ENCODE measurements around the gene DDX1.

DNA sequence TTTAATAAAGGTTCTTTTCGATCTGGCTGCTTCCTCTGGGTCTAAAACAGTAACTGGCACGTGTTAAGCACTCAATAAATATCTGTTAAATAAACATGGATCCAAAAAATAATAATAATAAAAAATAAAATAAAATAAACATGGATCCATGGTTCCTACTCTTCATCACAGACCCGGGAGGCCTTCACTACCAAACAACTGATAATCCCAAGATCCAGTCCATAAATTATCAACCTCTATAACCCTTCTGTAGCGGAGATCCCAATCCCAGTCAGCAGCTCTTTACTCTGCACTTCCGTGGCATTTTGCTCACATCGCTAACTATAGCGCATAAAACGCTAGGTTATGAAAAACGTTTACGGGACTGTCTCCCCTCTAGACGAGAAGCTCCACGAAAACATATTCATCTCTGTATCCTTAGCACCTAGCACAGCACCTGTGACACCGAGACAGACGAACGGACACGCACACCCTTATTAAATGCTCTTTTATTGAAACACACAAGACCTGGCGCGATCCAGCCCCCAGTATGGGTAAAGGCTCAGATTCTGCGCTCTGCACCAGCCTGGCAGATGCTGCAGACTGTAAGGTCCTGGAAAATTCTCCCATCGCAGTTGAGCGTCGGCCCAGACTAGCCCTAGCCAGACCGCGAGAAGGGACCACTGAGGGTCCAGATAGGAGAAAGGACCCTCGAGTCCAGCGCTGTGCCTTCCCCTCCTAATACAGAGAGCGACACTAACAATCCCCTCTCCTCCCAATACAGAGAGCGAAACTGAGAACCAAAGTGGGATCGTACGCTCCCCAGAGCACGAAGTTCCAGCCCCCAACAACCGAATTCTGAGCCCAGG, 31.3 kb upstream of the DDX1 start:
- no peak for TF ChIP-seq YY1 (tag by site-specific recombination; IDR thresholded peaks at IDR 0.05)
- no peak for TF ChIP-seq REPIN1 (tag by site-specific recombination; IDR thresholded peaks at IDR 0.05; ENCODE audit: low read depth)
- TF ChIP-seq ZBTB17 (tag by site-specific recombination; IDR thresholded peaks at IDR 0.05) = peak; percentile 95
- TF ChIP-seq, protein P1, sequence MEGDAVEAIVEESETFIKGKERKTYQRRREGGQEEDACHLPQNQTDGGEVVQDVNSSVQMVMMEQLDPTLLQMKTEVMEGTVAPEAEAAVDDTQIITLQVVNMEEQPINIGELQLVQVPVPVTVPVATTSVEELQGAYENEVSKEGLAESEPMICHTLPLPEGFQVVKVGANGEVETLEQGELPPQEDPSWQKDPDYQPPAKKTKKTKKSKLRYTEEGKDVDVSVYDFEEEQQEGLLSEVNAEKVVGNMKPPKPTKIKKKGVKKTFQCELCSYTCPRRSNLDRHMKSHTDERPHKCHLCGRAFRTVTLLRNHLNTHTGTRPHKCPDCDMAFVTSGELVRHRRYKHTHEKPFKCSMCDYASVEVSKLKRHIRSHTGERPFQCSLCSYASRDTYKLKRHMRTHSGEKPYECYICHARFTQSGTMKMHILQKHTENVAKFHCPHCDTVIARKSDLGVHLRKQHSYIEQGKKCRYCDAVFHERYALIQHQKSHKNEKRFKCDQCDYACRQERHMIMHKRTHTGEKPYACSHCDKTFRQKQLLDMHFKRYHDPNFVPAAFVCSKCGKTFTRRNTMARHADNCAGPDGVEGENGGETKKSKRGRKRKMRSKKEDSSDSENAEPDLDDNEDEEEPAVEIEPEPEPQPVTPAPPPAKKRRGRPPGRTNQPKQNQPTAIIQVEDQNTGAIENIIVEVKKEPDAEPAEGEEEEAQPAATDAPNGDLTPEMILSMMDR (tag by site-specific recombination; IDR thresholded peaks at IDR 0.05) = no peak
- TF ChIP-seq, protein P2, sequence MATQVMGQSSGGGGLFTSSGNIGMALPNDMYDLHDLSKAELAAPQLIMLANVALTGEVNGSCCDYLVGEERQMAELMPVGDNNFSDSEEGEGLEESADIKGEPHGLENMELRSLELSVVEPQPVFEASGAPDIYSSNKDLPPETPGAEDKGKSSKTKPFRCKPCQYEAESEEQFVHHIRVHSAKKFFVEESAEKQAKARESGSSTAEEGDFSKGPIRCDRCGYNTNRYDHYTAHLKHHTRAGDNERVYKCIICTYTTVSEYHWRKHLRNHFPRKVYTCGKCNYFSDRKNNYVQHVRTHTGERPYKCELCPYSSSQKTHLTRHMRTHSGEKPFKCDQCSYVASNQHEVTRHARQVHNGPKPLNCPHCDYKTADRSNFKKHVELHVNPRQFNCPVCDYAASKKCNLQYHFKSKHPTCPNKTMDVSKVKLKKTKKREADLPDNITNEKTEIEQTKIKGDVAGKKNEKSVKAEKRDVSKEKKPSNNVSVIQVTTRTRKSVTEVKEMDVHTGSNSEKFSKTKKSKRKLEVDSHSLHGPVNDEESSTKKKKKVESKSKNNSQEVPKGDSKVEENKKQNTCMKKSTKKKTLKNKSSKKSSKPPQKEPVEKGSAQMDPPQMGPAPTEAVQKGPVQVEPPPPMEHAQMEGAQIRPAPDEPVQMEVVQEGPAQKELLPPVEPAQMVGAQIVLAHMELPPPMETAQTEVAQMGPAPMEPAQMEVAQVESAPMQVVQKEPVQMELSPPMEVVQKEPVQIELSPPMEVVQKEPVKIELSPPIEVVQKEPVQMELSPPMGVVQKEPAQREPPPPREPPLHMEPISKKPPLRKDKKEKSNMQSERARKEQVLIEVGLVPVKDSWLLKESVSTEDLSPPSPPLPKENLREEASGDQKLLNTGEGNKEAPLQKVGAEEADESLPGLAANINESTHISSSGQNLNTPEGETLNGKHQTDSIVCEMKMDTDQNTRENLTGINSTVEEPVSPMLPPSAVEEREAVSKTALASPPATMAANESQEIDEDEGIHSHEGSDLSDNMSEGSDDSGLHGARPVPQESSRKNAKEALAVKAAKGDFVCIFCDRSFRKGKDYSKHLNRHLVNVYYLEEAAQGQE (tag by site-specific recombination; IDR thresholded peaks at IDR 0.05) = no peak
- TF ChIP-seq, protein P3, sequence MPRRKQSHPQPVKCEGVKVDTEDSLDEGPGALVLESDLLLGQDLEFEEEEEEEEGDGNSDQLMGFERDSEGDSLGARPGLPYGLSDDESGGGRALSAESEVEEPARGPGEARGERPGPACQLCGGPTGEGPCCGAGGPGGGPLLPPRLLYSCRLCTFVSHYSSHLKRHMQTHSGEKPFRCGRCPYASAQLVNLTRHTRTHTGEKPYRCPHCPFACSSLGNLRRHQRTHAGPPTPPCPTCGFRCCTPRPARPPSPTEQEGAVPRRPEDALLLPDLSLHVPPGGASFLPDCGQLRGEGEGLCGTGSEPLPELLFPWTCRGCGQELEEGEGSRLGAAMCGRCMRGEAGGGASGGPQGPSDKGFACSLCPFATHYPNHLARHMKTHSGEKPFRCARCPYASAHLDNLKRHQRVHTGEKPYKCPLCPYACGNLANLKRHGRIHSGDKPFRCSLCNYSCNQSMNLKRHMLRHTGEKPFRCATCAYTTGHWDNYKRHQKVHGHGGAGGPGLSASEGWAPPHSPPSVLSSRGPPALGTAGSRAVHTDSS (tag by site-specific recombination; IDR thresholded peaks at IDR 0.05) = no peak
- TF ChIP-seq, protein P4, sequence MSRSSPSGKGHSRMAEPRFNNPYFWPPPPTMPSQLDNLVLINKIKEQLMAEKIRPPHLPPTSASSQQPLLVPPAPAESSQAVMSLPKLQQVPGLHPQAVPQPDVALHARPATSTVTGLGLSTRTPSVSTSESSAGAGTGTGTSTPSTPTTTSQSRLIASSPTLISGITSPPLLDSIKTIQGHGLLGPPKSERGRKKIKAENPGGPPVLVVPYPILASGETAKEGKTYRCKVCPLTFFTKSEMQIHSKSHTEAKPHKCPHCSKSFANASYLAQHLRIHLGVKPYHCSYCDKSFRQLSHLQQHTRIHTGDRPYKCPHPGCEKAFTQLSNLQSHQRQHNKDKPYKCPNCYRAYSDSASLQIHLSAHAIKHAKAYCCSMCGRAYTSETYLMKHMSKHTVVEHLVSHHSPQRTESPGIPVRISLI (tag by site-specific recombination; IDR thresholded peaks at IDR 0.05) = no peak
- no peak for TF ChIP-seq ZNF354C (tag by site-specific recombination; IDR thresholded peaks at IDR 0.05; ENCODE audit: borderline replicate concordance, low read depth)
- no peak for TF ChIP-seq ZNF514 (tag by site-specific recombination; IDR thresholded peaks at IDR 0.05)
- TF ChIP-seq HOXA7 (CRISPR knock-in tag; IDR thresholded peaks at IDR 0.05; ENCODE audit: borderline replicate concordance) = no peak
- TF ChIP-seq, protein P5, sequence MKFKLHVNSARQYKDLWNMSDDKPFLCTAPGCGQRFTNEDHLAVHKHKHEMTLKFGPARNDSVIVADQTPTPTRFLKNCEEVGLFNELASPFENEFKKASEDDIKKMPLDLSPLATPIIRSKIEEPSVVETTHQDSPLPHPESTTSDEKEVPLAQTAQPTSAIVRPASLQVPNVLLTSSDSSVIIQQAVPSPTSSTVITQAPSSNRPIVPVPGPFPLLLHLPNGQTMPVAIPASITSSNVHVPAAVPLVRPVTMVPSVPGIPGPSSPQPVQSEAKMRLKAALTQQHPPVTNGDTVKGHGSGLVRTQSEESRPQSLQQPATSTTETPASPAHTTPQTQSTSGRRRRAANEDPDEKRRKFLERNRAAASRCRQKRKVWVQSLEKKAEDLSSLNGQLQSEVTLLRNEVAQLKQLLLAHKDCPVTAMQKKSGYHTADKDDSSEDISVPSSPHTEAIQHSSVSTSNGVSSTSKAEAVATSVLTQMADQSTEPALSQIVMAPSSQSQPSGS (tag by site-specific recombination; IDR thresholded peaks at IDR 0.05; ENCODE audit: low read depth) = no peak
- TF ChIP-seq ZNF274 (IDR thresholded peaks at IDR 0.05; ENCODE audit: low read length) = no peak
- TF ChIP-seq ZNF274 (tag by site-specific recombination; IDR thresholded peaks at IDR 0.05; ENCODE audit: borderline replicate concordance) = no peak
- no peak for TF ChIP-seq HOXD13 (CRISPR knock-in tag; IDR thresholded peaks at IDR 0.05; ENCODE audit: borderline replicate concordance)
- TF ChIP-seq ZNF335 (tag by site-specific recombination; conservative IDR thresholded peaks at IDR 0.05) = peak; percentile 93
